MG63 (cell line): ENCODE data around the gene TIMP3. TPM values are rescaled to one million over a fixed set of nuclear protein-coding genes. Genes with fewer than 3 reads are reported as not detected.
A peak's percentile ranks its signal among the peaks of the same experiment; 100 is the strongest.
"Not testable (repeated sequence)": the region's sequence is repeated elsewhere in the genome, so short reads cannot be mapped to it uniquely, and the experiment has no call there.

Experiments
- DNase-seq: peaks from one replicate; pipeline ENCODE4 v3.0.0-alpha.2; 2020
- H3K27me3 ChIP-seq: fragments of 250-450 bp; sonication (Bioruptor Pico); 2 replicates; pipeline ENCODE4 v1.5.1; 2020; ENCODE audit warnings: mild to moderate bottlenecking, moderate library complexity
- H3K36me3 ChIP-seq: fragments of 250-450 bp; sonication (Bioruptor Pico); 2 replicates; pipeline ENCODE4 v1.5.1; 2020; ENCODE audit warnings: mild to moderate bottlenecking, moderate library complexity
- H3K4me3 ChIP-seq: fragments of 250-450 bp; sonication (Bioruptor Pico); 2 replicates; pipeline ENCODE4 v1.5.1; 2020; ENCODE audit warnings: mild to moderate bottlenecking, moderate library complexity
- H3K9me3 ChIP-seq: fragments of 250-450 bp; sonication (Bioruptor Pico); 2 replicates; pipeline ENCODE4 v1.5.1; 2020; ENCODE audit warnings: mild to moderate bottlenecking, moderate library complexity
- total RNA-seq: library from RNA; depleted of rRNA; stranded (reverse); fragments of >200 nt; shearing (Covaris generic); gene quantifications from 2 replicates; pipeline ENCODE4 v1.2.3, GENCODE V29; 2014; ENCODE audit warnings: low replicate concordance; rRNA removed

The TIMP3 gene
- total RNA-seq = 63.3 and 67.5 TPM in 2 replicates

GRCh38 chr22:32801537-32802236 is at the start of gene TIMP3:
TIMP3 (plus strand) TSS chr22:32801705; CDS start chr22:32802002, 297 bp downstream.
- H3K27me3 ChIP-seq = no peaks in the 10 kb centered on the region
- peak within 1 kb of the TSS; percentile 67 for H3K4me3 ChIP-seq
- no peaks in the 10 kb centered on the region for H3K9me3 ChIP-seq
- DNase-seq = peak; percentile 83
- 0 out of 2 replicates have a peak, but pooled peaks cover 3% of the 10 kb centered on the region for H3K36me3 ChIP-seq

- H3K4me3 ChIP-seq = no peak overlapping the region
- no peaks in the 10 kb centered on the region for H3K9me3 ChIP-seq
- no peak for DNase-seq
Measured at GRCh38 chr22:32752326-32752725, 49.2 kb upstream of the TIMP3 start.

GRCh38 chr22:32752816-32753520 is 48.5 kb upstream of the TIMP3 start:
- DNase-seq = no peak
- Histone ChIP-seq H3K36me3 (no peaks in the 10 kb centered on the region), H3K9me3 (no peaks in the 10 kb centered on the region), H3K4me3 (no peak overlapping the region), H3K27me3 (no peaks in the 10 kb centered on the region)

More at GRCh38 chr22:32752326-32752725, 49.2 kb upstream of the TIMP3 start:
- H3K27me3 ChIP-seq = no peaks in the 10 kb centered on the region
- H3K36me3 ChIP-seq = no peaks in the 10 kb centered on the region

- no peak for DNase-seq
Measured at GRCh38 chr22:32753591-32753990, 47.9 kb upstream of the TIMP3 start.

GRCh38 chr22:32754413-32755041 is 47.0 kb upstream of the TIMP3 start:
- H3K27me3 ChIP-seq = no peaks in the 10 kb centered on the region
- no peaks in the 10 kb centered on the region for H3K9me3 ChIP-seq
- peak; percentile 38 for DNase-seq
- no peaks in the 10 kb centered on the region for H3K36me3 ChIP-seq
- H3K4me3 ChIP-seq = no peak overlapping the region

More at GRCh38 chr22:32753591-32753990, 47.9 kb upstream of the TIMP3 start:
- Histone ChIP-seq H3K9me3 (no peaks in the 10 kb centered on the region), H3K4me3 (no peak overlapping the region), H3K27me3 (no peaks in the 10 kb centered on the region), H3K36me3 (no peaks in the 10 kb centered on the region)

GRCh38 chr22:32757086-32757762 is 44.3 kb upstream of the TIMP3 start:
- H3K9me3 ChIP-seq, H3K36me3 ChIP-seq, H3K27me3 ChIP-seq, DNase-seq, H3K4me3 ChIP-seq: not testable (repeated sequence)

DNA sequence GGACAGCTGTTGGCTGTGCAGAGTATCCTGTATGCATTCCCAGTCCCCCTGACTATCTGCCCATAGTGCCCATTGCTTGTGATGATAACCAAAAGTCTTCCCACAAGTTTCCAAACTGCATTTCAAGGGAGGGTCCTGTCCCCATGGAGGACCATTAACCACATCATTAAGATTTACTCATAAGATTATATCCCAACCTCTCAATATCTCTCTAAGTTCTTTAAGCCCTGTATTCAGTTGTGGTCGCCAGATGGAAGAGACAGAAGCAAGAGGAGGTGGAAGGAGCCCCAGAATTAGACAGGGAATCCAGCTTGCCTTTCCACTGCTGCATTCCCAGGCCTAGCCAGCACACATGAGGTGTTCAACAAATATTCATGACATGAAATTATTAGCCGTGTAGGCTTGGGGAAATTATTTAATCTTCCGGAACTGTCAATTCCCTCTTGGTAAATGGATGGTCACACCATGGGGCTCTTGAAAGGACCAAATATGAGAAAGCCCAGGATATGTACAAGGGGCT is 42.6 kb upstream of the TIMP3 start:
- H3K27me3 ChIP-seq = no peaks in the 10 kb centered on the region
- H3K4me3 ChIP-seq = no peak overlapping the region
- no peaks in the 10 kb centered on the region for H3K9me3 ChIP-seq
- DNase-seq = no peak
- no peaks in the 10 kb centered on the region for H3K36me3 ChIP-seq

- H3K27me3 ChIP-seq = no peaks in the 10 kb centered on the region
- no peak overlapping the region for H3K4me3 ChIP-seq
- no peak for DNase-seq
- H3K36me3 ChIP-seq = no peaks in the 10 kb centered on the region
- no peaks in the 10 kb centered on the region for H3K9me3 ChIP-seq
Measured at GRCh38 chr22:32760396-32760795, 41.1 kb upstream of the TIMP3 start.

GRCh38 chr22:32760815-32761214 is 40.7 kb upstream of the TIMP3 start:
- H3K4me3 ChIP-seq = no peak overlapping the region
- DNase-seq = no peak
- H3K36me3 ChIP-seq = no peaks in the 10 kb centered on the region
- H3K27me3 ChIP-seq = no peaks in the 10 kb centered on the region
- H3K9me3 ChIP-seq = no peaks in the 10 kb centered on the region

DNA sequence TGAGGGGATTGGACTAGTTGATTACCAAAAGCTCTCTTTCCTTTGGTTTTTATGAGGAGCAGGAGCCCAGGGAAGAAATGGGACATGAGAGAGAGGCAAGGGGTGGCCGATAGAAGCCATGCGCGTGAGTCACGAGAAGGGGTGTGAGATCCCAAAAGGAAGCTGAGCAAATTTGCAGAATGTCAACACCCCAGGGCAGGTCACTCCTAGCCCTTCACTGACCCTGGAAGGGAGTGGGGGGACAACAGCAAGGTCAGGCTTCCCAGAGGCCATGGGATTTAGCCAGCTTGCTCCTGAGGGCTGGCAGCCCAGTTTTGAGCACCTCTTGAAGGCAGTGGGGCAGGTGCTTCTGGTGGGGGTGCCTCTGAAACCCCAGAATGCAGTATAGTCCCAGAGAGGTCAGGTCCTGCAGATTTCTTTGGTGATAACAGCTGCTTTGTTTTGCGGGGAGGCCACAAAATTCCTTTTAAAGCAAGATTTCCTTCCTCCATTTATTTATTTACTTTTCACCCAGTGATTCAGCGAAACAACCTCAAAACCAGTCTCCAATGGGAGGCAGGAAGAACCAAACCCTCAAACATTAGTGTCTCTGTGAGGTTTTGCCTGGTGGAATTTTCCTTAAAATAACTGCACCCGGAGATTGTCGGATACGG is 40.1 kb upstream of the TIMP3 start:
- H3K9me3 ChIP-seq = no peaks in the 10 kb centered on the region
- H3K36me3 ChIP-seq = no peaks in the 10 kb centered on the region
- no peaks in the 10 kb centered on the region for H3K27me3 ChIP-seq
- H3K4me3 ChIP-seq = no peak overlapping the region
- peak; percentile 16 for DNase-seq

GRCh38 chr22:32764330-32765131 is 37.0 kb upstream of the TIMP3 start:
- no peak for DNase-seq
- Histone ChIP-seq H3K36me3 (no peaks in the 10 kb centered on the region), H3K4me3 (no peak overlapping the region), H3K27me3 (no peaks in the 10 kb centered on the region), H3K9me3 (no peaks in the 10 kb centered on the region; the same call in 1 of the 2 replicates)

GRCh38 chr22:32765132-32765618 is 36.3 kb upstream of the TIMP3 start:
- Histone ChIP-seq H3K4me3 (no peak overlapping the region), H3K36me3 (no peaks in the 10 kb centered on the region), H3K9me3 (no peaks in the 10 kb centered on the region; the same call in 1 of the 2 replicates), H3K27me3 (no peaks in the 10 kb centered on the region)
- no peak for DNase-seq

DNA sequence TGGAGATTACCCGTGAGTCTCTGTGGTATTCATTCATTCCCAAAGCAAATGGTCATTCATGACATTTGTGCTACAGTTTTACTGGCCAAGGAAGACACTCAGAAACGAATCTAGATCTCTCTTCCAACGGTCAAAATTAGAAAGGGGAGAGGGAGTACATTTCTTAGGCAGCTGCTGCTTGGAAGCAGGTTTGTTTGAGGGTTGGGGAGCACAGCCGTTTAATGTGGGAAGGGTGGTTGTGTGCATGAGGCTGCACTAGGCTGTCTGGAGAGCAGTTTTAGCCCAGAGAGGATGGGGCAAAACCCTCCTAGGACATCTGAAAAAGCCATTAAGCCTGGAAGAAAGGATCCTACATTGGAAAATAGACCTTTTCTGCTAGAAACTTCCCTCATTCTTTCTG is 29.7 kb upstream of the TIMP3 start:
- Histone ChIP-seq H3K9me3 (no peaks in the 10 kb centered on the region; the same call in 1 of the 2 replicates), H3K27me3 (no peaks in the 10 kb centered on the region), H3K4me3 (no peak overlapping the region), H3K36me3 (no peaks in the 10 kb centered on the region)
- DNase-seq = no peak

- no peaks in the 10 kb centered on the region for H3K27me3 ChIP-seq
- no peaks in the 10 kb centered on the region for H3K36me3 ChIP-seq
- peak; percentile 15 for DNase-seq
- no peaks in the 10 kb centered on the region for H3K9me3 ChIP-seq
- H3K4me3 ChIP-seq = no peak overlapping the region
Measured at GRCh38 chr22:32775957-32776356, 25.5 kb upstream of the TIMP3 start.

GRCh38 chr22:32776397-32776796 is 25.1 kb upstream of the TIMP3 start:
- no peaks in the 10 kb centered on the region for H3K36me3 ChIP-seq
- no peaks in the 10 kb centered on the region for H3K27me3 ChIP-seq
- H3K9me3 ChIP-seq = no peaks in the 10 kb centered on the region
- no peak for DNase-seq
- H3K4me3 ChIP-seq = no peak overlapping the region
